Lung (tissue), 12 donors: Measurements from ENCODE around the gene CELF1. TPM values are rescaled to one million over a fixed set of nuclear protein-coding genes. Genes with fewer than 3 reads are reported as not detected.

Experiments
- ATAC-seq: fragments of 200-7000 bp; cut with Tn5 transposase; one replicate; pipeline ENCODE4 v1.9.1; 2020; ENCODE audit warnings: moderate number of reproducible peaks; ENCODE audit not compliant: insufficient read depth, low FRiP score
- DNase-seq, 3 donors: peaks; one replicate each; pipeline ENCODE4 v3.0.0-alpha.2; 2013 to 2017
- H3K27ac ChIP-seq, 2 donors: one replicate each; pipeline ENCODE4 v1.5.1; 2013; ENCODE audit warnings: mild to moderate bottlenecking in 2 of 2, moderate library complexity in 2 of 2, control low read depth in 1 of 2, inconsistent platforms in 1 of 2, low read depth in 1 of 2, low read length in 1 of 2
- H3K27me3 ChIP-seq, 3 donors: one replicate each; pipeline ENCODE4 v1.5.1; 2013; ENCODE audit warnings: low read length in 2 of 3; ENCODE audit not compliant: control insufficient read depth in 3 of 3, insufficient read depth in 3 of 3
- H3K36me3 ChIP-seq, 4 donors: one replicate each; pipeline ENCODE4 v1.5.1; 2013; ENCODE audit warnings: low read length in 4 of 4, mild to moderate bottlenecking in 1 of 4, moderate library complexity in 1 of 4; ENCODE audit not compliant: control insufficient read depth in 4 of 4, insufficient read depth in 4 of 4
- H3K4me1 ChIP-seq, 5 donors: one replicate each; pipeline ENCODE4 v1.5.1; 2013; ENCODE audit warnings: low read length in 5 of 5, mild to moderate bottlenecking in 2 of 5, moderate library complexity in 1 of 5; ENCODE audit not compliant: control insufficient read depth in 5 of 5, insufficient read depth in 5 of 5
- H3K4me3 ChIP-seq: one replicate; pipeline ENCODE4 v1.5.1; 2013; ENCODE audit warnings: mild to moderate bottlenecking, control low read depth, moderate library complexity
- H3K9ac ChIP-seq, 2 donors: one replicate each; pipeline ENCODE4 v1.5.1; 2013; ENCODE audit warnings: low read length in 2 of 2, control low read depth in 1 of 2; ENCODE audit not compliant: insufficient read depth in 1 of 2
- H3K9me3 ChIP-seq, 4 donors: one replicate each; pipeline ENCODE4 v1.5.1; 2013; ENCODE audit warnings: low read length in 3 of 4, mild to moderate bottlenecking in 1 of 4, moderate library complexity in 1 of 4; ENCODE audit not compliant: control insufficient read depth in 4 of 4, insufficient read depth in 3 of 4
- WGBS, 2 donors: extraction: QIAGEN DNeasy Blood & Tissue Kit; methylation state at CpG; one replicate each; pipeline ENCODE4 v1.1.7; 2013; 5-methylcytosine and 5-hydroxymethylcytosine counted together
- polyA plus RNA-seq, 2 donors: library from polyadenylated mRNA; stranded (reverse); fragments of 200-250 nt; gene quantifications; one replicate each; pipeline ENCODE4 v1.2.1, GENCODE V29; 2013
- total RNA-seq, 2 donors: library from RNA; depleted of rRNA in 1 of 2; stranded (reverse); fragments of >200 nt in 1 of 2; gene quantifications; one replicate each; pipeline ENCODE4 v1.2.1, GENCODE V29; 2014 to 2021
- TF ChIP-seq, protein P1 (sequence below): IDR thresholded peaks from 2 replicates; pipeline ENCODE4 v1.5.1; 2012; ENCODE audit warnings: mild to moderate bottlenecking; ENCODE audit errors: control extremely low read depth, extremely low read depth
- donor health status: control.
- donor health status: control.
- donor health status: Bipolar disorder and iron deficiency.
- donor health status: healthy.
- donor health status: DM: yes; HTN: yes; CAD: no.

CELF1 gene
- total and polyA plus RNA-seq, 4 donors = 32.2 to 184 (median 63.8) TPM

DNA sequence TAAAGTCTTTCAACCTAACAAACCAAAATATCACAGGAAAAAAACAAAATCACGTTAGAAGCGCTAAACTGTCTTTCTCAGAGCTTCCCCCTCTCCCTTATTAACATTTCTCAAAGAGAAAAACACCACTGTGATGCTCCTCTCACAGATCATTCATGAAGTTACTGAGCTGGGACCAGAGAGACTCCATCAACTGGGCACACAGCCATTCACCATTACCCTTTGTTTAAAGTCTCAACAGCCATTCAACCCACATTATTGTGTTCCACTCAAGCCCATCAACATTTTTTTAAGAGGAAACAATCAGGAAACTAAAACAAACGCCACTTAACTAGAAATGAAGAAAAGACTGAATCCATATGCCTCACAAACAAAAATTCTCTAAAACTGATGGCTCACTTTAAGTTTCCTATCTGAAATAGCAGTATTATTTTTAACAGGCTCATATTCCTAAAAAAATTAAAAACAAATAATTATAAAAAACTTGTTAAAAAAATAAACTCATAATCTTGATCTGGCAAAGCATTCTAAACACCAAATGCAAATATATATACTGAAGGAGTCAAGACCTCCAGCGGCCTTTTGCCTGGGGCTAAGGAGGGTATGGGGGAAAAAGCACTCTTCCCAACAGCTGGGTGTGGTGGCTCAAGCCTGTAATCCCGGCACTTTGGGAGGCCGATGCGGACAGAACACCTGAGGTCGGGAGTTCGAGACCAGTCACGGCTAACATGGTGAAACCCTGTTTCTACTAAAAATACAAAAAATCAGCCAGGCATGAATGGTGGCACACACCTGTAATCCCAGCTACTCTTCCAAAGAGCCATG, 14.0 kb downstream of the CELF1 start:
- H3K4me1 ChIP-seq = peaks cover 10 to 47% (median 23%) of the 10 kb centered on the region in 5 donors
- 72 to 76% methylated on average over 10 of the region's 10 CpGs for WGBS, 2 donors
- no peak overlapping the region for H3K27ac ChIP-seq
- H3K36me3 ChIP-seq = peaks cover 0 to 2% (median 0%) of the 10 kb centered on the region in 4 donors
- no peak overlapping the region for H3K4me3 ChIP-seq
- TF ChIP-seq, protein P1, sequence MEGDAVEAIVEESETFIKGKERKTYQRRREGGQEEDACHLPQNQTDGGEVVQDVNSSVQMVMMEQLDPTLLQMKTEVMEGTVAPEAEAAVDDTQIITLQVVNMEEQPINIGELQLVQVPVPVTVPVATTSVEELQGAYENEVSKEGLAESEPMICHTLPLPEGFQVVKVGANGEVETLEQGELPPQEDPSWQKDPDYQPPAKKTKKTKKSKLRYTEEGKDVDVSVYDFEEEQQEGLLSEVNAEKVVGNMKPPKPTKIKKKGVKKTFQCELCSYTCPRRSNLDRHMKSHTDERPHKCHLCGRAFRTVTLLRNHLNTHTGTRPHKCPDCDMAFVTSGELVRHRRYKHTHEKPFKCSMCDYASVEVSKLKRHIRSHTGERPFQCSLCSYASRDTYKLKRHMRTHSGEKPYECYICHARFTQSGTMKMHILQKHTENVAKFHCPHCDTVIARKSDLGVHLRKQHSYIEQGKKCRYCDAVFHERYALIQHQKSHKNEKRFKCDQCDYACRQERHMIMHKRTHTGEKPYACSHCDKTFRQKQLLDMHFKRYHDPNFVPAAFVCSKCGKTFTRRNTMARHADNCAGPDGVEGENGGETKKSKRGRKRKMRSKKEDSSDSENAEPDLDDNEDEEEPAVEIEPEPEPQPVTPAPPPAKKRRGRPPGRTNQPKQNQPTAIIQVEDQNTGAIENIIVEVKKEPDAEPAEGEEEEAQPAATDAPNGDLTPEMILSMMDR = no peak
- no peak overlapping the region for H3K9ac ChIP-seq
- H3K27me3 ChIP-seq = no peaks in the 10 kb centered on the region
- H3K9me3 ChIP-seq = no peaks in the 10 kb centered on the region
- no peak for ATAC-seq
- DNase-seq = peak; percentile 65 to 91 (median 87)

DNA sequence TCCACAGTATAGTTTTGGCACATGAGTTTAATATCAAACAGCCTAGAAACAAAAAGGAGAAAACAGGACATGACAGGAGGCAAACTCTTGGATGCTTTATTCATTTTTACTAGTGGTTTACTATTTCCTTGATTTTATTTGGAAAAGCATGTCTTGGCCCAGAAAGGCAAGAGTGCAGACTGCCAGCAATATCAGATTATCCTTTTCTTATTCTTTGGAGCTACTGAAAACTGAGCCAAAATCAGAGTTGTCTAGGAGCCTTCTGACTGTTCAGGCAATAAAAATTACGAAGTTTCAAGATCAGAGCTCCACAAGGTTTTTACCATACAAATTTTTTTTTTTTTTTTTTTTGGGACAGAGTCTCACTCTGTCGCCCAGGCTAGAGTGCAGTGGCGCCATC, 16.0 kb downstream of the CELF1 start:
- ATAC-seq = no peak
- DNase-seq = peak in 2 of 3 donors; percentile 78 to 90
- Histone ChIP-seq H3K27me3 (no peaks in the 10 kb centered on the region), H3K4me1 (peaks cover 10 to 41% (median 23%) of the 10 kb centered on the region in 5 donors), H3K27ac (no peak overlapping the region), H3K36me3 (peaks cover 0 to 2% (median under 1%) of the 10 kb centered on the region in 4 donors), H3K4me3 (no peak overlapping the region), H3K9me3 (no peaks in the 10 kb centered on the region), H3K9ac (no peak overlapping the region)
- WGBS, 2 donors = 86 to 87% methylated on average over 3 of the region's 3 CpGs
- TF ChIP-seq, protein P1 = no peak

DNA sequence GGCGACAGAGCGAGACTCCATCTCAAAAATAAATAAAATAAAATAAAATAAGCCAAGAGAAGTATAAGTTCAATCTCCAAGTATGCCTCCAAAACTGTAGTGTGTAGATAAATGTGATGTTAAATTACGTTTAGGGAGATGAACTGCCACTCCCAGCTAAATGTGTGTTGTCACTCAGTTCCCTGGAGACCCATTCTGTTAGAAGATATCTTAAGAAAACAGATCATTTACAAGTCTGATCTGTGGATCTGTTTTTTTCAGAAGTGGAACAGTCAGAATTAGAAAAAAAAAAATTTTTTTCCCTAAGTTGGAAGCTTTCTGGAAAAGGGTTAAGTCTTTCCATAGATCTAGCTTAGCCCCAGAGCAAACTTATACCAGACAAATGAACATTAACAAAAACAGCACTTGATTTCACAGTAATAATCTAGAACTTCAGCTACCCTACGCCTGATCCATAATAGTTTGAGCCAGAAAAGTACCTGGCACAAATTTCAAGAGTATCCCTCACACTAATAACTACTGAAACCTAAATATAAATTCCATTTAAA, 18.2 kb downstream of the CELF1 start:
- H3K9me3 ChIP-seq = no peaks in the 10 kb centered on the region
- H3K27me3 ChIP-seq = no peaks in the 10 kb centered on the region
- TF ChIP-seq, protein P1 = no peak
- no peak overlapping the region for H3K9ac ChIP-seq
- H3K4me3 ChIP-seq = no peak overlapping the region
- H3K4me1 ChIP-seq = peaks cover 8 to 37% (median 14%) of the 10 kb centered on the region in 5 donors
- no peak overlapping the region for H3K27ac ChIP-seq
- 91 to 92% methylated on average over 4 of the region's 4 CpGs for WGBS, 2 donors
- ATAC-seq = no peak
- DNase-seq = no peak
- H3K36me3 ChIP-seq = peaks cover 0 to 7% (median under 1%) of the 10 kb centered on the region in 4 donors
